Measurements from ENCODE around the gene CHST6. TPM values are rescaled to one million over a fixed set of nuclear protein-coding genes. Genes with fewer than 3 reads are reported as not detected.

CHST6 gene
- total RNA-seq, 4 donors from 2014 or later = 0.07 TPM; not detected in 3

- no peak for ATAC-seq
- Histone ChIP-seq H3K4me3 (no peak overlapping the region), H3K27me3 (no peaks in the 10 kb centered on the region), H3K36me3 (no peaks in the 10 kb centered on the region), H3K9me3 (no peaks in the 10 kb centered on the region), H3K4me1 (peaks cover 6 to 7% of the 10 kb centered on the region in 2 donors), H3K27ac (no peak overlapping the region)
- DNase-seq = no peak
- in situ Hi-C loops (cut with MboI; ENCODE audit: low sequenced_read_pairs in 4 of 4) (loop anchor here in 1 of 4 donors (10.0 kb wide), 1 partner anchor 268 kb away; no protein-coding TSS in a partner anchor), intact Hi-C loops (cut with DNase I; ENCODE audit: low total_unique reads) (no loop called here)
- TF ChIP-seq POLR2A (IDR thresholded peaks at IDR 0.05) = no peak
- TF ChIP-seq CTCF (IDR thresholded peaks at IDR 0.05 in 4 of 5, conservative IDR thresholded peaks at IDR 0.05 in 1 of 5) = no peak
Measured at GRCh38 chr16:75486676-75487313, 8.4 kb downstream of the CHST6 start.

- intact Hi-C loops (cut with DNase I; ENCODE audit: low total_unique reads) (no loop called here), in situ Hi-C loops (cut with MboI; ENCODE audit: low sequenced_read_pairs in 4 of 4) (loop anchor here in 1 of 4 donors (10.0 kb wide), 1 partner anchor 269 kb away; no protein-coding TSS in a partner anchor)
- ATAC-seq = no peak
- Histone ChIP-seq H3K27ac (no peak overlapping the region), H3K36me3 (no peaks in the 10 kb centered on the region), H3K27me3 (no peaks in the 10 kb centered on the region), H3K9me3 (no peaks in the 10 kb centered on the region), H3K4me3 (no peak overlapping the region), H3K4me1 (peaks cover 6 to 7% of the 10 kb centered on the region in 2 donors)
- no peak for DNase-seq
- TF ChIP-seq POLR2A (IDR thresholded peaks at IDR 0.05) (no peak), CTCF (IDR thresholded peaks at IDR 0.05 in 4 of 5, conservative IDR thresholded peaks at IDR 0.05 in 1 of 5) (no peak)
Measured at GRCh38 chr16:75486014-75486675, 9.1 kb downstream of the CHST6 start.

GRCh38 chr16:75485230-75486013 lies 9.8 kb downstream of the CHST6 start:
- DNase-seq (no peak), ATAC-seq (no peak)
- Histone ChIP-seq H3K36me3 (no peaks in the 10 kb centered on the region), H3K27me3 (no peaks in the 10 kb centered on the region), H3K4me1 (peaks cover 6 to 7% of the 10 kb centered on the region in 2 donors), H3K9me3 (no peaks in the 10 kb centered on the region), H3K27ac (no peak overlapping the region), H3K4me3 (no peak overlapping the region)
- TF ChIP-seq CTCF (IDR thresholded peaks at IDR 0.05 in 4 of 5, conservative IDR thresholded peaks at IDR 0.05 in 1 of 5) (no peak), POLR2A (IDR thresholded peaks at IDR 0.05) (no peak)
- intact Hi-C loops (cut with DNase I; ENCODE audit: low total_unique reads) = no loop called here
- in situ Hi-C loops (cut with MboI; ENCODE audit: low sequenced_read_pairs in 4 of 4) = loop anchor here in 1 of 4 donors (10.0 kb wide), 1 partner anchor 269 kb away; no protein-coding TSS in a partner anchor

GRCh38 chr16:75483222-75483621 lies 12.0 kb downstream of the CHST6 start:
- DNase-seq (peak; percentile 14 to 26), ATAC-seq (peak; percentile 99)
- no peaks in the 10 kb centered on the region for H3K27me3 ChIP-seq
- H3K4me1 ChIP-seq = peaks cover 6 to 7% of the 10 kb centered on the region in 2 donors
- TF ChIP-seq POLR2A (IDR thresholded peaks at IDR 0.05) (no peak), CTCF (IDR thresholded peaks at IDR 0.05 in 4 of 5, conservative IDR thresholded peaks at IDR 0.05 in 1 of 5) (no peak)
- intact Hi-C loops (cut with DNase I; ENCODE audit: low total_unique reads) = no loop called here
- no peaks in the 10 kb centered on the region for H3K9me3 ChIP-seq
- no peaks in the 10 kb centered on the region for H3K36me3 ChIP-seq
- in situ Hi-C loops (cut with MboI; ENCODE audit: low sequenced_read_pairs in 4 of 4) = loop anchor here in 1 of 4 donors (10.0 kb wide), 1 partner anchor 272 kb away; no protein-coding TSS in a partner anchor
- H3K4me3 ChIP-seq = no peak overlapping the region
- peak overlapping the region; percentile 52 to 67 (median 62) for H3K27ac ChIP-seq
